ENCODE results near the gene CACNG6.
"Not testable (repeated sequence)": the region's sequence is repeated elsewhere in the genome, so short reads cannot be mapped to it uniquely, and the experiment has no call there.

The CACNG6 gene, protein sequence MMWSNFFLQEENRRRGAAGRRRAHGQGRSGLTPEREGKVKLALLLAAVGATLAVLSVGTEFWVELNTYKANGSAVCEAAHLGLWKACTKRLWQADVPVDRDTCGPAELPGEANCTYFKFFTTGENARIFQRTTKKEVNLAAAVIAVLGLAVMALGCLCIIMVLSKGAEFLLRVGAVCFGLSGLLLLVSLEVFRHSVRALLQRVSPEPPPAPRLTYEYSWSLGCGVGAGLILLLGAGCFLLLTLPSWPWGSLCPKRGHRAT

GRCh38 chr19:53991224-53992113, at the start of gene CACNG6:
Gene CACNG6, plus strand, starts transcription at chr19:53991637. Its CDS starts 1,241 bp downstream, at chr19:53992878.
- peak in 1 of 2 donors; percentile 18 for DNase-seq

- DNase-seq: no peak
Observed at GRCh38 chr19:53942001-53942786, 49.2 kb upstream of the CACNG6 start.

DNA sequence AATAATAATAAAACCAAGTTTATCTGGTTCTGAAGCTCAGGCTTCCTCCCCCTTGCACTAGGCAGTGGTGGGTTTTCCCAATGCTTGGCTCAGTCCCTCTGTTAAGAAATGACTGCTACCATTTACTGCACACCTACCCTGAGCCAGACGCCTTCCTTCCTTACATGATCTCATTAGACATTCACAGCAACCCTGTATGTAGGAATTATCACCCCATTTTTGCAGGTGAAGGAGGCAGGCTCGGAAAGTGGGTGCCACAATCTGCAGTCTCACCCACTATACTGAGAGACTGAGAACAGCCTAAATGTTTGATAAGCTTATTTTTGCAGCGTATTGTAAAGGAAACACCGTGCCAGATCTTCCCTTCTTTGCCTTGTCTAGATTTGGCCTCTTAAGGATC, 47.0 kb upstream of the CACNG6 start:
- DNase-seq: no peak

DNA sequence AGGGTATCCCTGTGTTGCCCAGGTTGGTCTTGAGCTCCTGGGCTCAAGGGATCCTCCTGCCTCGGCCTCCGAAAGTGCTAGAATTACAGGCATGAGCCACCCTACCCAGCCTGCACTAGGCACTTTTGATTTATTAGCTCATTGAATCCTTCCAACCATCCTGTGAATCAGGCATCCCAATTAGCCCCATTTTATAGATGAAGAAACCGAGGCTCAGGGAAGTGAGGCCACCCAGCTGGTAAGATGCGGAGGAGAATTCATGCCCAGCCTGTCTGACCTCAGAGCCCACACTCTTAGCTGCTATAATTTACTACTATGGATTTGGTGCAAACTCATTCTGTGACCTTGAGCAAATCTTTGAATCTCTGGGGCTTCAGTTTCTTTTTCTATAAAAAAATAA, 46.5 kb upstream of the CACNG6 start:
- no peak for DNase-seq

DNA sequence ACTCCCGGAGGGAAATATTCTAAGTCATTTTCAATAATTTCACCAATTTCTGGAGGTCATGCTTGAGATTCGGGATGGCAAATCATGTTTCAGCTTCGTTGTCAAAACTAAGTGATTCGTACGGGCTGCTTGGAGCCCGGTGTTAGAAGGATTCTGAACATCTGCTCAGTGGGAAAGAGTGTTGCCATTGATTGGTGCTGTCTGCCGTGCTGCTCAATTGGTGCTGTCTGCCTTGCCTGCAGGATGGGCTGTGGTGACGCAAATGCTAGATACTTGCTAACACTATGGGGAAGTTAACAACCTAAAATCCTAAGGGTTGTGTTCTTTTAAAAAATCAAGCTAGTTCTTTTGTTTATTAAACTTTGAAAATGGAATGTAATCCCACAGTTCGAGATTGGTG, 46.0 kb upstream of the CACNG6 start:
- DNase-seq: no peak

DNA sequence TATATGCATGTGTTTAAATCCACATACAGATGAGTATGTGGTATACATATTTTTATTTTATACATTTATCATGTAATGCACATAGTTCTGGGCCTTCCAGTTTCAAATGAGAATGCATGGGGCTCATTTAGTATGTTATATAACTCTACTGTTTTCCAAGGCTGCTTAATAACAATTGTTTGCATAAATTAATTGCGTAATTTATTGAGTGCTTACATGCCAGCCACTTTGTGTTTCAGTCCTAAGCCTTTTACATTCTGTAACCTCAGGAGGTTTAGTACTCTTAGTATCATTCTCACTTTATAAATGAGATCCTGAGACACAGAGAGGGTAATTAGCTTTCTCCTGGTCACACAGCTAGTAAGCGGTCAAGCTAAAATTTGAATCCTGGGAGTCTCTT, 45.4 kb upstream of the CACNG6 start:
- no peak for DNase-seq

DNA sequence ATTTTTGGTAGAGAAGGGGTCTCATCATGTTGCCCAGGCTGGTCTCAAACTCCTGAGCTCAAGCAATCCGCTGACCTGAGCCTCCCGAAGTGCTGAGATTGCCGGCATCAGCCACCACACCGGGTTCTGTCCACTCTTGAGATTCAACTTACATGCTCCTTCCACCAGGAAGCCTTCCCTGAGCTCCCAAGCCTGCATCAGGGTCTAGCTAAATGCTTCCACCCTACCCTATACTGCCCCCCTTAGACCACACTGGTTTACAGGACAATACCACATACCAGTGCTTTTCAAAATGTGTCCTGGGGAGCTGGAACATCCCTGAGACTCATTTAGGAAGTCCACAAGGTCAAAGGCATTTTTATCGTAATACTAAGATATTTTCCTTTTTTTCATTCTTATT, 43.8 kb upstream of the CACNG6 start:
- DNase-seq: no peak

DNA sequence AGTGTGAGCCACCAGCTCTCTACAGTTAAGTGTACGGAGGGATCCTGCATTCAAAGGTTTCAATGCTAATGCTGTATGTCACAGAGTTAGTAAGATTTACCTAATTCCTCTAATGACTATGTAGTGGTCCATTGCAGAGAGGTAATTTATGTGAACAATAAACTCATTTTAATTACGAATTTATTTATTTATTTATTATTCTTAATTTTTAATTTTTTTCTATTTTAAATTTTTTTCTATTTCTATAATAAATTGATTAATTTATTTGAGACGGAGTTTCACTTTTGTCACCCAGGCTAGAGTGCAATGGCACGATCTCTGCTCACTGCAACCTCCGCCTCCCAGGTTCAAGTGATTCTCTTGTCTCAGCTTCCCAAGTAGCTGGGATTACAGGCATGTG, 42.8 kb upstream of the CACNG6 start:
- DNase-seq: not testable (repeated sequence)

DNA sequence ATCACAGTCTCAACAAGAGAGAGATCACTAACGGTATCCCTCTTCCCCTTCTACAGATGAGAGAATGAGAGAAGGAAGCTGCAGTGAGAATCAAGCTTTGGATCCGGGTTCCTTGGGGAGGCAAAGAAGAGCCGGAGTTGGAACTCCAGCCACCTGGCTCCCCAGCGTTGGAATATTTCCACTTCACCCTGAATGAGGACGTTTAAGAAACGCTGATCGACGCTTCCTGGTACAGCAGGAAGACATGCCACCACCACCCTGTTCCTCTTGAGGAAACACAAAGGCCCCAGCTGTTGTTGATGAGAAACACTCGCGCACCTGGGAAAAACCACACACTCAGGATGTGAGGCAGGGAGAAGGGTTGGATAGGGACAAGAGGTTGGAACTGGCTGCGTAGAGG, 40.0 kb upstream of the CACNG6 start:
- DNase-seq: no peak

DNA sequence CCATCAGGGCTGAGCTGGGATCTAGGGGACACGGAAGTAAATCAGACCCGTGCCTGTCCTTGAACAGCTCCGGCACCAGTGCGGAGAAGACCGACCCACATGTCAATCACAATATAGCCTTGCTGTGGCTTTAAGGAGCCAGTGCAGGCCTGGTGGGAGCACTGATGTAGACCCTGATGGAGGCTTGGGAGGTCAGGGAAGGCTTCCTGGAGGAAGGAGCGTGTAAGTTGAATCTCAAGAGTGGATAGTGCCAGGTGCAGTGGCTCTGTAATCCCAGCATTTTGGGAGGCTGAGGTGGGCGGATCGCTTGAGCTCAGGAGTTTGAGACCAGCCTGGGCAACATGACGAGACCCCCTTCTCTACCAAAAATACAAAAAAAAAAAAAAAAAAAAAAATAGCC, 39.5 kb upstream of the CACNG6 start:
- no peak for DNase-seq

- DNase-seq: no peak
Observed at GRCh38 chr19:53953383-53953782, 38.1 kb upstream of the CACNG6 start.

DNA sequence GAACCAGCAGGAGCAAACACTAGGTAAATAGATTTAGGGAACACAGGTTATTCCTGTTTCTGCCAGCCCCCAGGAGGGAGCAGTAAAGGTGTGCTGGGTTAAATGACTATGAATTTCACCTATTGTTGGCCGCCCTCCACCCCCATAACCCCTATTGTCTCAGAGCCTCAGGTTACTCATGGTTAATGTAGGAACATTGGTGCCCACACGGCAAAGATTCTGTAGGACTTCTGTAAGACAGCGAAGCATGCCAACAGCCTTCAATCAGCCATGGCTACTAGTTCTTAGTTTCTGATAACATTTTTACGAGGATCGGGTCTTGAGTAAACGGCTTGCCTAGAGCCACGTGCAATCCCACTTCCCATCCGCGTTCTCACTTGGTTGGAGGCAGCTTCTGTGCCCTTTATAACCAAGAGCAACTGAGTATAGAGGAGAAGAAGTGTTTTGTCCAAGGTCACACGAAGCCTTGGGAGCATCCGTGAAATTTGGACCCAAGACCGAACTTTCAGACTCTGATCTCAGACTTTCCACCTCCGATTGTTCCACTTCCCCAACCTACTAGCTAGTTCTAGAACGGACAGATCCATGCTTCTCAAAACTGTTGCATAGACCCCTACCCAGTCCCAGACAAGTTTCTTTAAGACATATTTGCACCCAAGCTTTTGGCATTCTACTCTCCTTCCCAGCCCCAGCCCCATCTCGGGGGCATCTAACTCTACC, 33.8 kb upstream of the CACNG6 start:
- no peak for DNase-seq

DNA sequence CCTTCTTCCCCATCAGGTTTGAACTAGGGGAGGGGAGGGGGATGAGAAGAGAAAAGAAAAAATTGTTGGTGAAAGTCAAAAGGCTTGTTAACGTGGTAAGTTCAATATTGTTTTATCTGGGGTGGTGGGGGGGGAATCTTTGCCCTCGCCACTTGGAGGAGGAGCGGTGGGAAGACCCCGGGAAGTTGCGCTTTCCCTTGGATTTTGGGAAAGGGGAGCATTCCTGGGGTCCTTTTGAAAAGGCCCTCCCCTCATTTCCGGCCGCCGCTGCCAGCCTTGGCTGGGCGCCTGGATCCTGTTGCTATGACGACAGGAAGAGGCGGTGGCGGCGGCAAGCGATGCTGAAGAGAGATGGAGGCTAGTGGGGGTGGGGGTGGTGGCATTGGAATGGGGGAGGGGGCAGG, 33.3 kb upstream of the CACNG6 start:
- no peak for DNase-seq

DNA sequence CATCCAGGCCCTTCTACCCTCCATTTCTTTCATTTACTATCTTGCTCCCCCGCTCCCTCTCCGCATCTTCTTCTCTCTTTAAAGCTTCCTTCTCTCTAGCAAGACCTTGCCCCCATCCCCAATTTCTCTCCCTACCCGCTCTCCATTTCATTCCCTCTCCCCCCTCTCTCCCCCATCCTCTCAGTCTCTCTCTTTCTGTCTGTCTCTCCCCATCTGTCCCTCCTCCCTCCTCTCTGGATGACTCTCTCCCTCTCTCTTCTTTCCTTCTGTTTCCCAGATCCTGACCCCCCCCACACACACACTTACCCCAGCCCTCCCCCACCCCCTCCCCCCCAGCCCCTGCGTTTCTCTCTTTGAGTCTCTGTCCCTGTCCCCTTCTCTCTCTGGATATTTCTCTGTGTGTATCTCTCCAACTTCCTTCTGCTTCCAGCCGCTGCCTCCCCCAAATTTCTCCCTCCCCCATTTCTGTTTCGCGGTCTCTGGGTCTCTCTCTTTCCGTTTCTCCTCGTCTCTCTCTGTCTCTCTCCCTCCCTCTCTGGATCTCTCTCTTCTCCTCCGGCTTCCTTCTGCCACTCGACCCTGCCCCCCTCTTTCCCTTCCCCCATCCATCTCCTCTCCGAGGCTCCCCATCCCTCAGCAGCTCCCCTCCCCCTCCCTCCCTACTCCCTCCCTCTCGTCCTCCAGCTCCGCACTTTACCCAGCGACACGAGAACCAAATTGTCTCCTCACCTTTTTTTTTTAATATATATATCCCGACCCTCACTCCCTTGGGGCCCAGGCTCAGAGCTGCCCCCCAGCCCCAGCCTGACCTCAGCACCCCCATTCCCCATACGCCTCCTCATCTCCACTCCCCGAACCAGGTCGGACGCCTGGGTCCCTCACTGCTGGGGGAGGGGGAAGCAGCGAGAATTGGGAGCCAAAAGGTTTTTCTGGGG, 32.3 kb upstream of the CACNG6 start:
- DNase-seq: no peak

DNA sequence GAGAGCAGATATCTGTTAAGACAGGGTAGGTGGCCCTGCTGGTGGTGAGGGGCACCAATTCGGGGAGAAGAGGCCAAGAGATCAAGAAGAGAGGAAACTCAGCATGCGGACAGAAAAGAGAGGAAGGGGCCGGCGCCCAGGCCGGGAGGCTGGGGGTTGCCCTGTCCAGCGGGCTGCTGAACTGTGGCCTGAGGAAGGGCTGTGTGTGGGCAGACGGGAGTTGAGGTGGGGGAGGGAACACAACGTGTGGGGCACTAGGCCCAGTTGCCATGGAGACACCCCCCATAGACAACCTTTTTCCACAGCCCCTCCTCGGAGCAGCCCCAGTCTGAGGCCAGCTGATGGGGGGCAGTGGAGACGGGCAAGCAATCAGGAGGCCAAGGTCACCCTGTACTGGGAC, 31.2 kb upstream of the CACNG6 start:
- no peak for DNase-seq

- DNase-seq: no peak
Observed at GRCh38 chr19:53960886-53961285, 30.6 kb upstream of the CACNG6 start.

DNA sequence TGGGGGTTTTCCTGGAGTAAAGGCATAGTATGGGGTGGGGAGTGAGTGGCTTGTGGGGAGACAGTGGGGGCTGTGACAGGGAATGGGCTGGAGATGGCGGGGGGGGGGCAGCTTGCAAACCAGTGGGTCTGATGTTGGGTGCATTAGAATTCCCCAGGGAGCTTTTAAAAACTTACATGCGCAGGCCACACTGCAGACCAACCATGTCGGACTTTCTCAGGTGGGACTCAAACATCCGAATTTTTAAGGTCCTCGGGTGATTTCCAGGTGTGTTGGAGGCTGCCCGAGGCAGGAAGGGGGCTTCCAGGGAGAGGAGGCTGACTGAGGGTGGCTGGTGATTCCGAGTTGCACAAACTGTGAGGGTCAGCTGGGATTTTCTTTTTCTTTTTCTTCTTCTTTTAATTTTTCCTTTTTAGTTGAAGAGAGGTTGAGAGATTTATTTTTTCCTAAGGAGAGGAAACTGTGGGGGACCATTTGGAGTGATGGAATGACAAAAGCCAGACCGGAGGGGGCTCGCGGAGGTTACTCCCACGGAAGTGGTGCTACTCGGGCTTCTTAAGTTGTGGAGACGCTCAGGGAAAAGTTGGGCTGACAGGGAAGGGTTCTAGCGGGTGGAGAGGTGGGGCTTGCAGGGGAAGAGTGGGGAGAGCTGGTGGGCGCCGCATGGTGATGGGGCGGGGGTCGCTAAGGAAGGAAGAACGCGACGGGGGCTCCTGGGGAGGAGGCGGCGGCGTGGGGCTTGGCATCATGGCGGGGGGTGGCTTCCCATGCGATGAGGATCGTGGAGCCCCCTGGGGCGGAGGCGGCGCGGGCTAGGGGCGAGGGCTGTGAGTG, 29.7 kb upstream of the CACNG6 start:
- no peak for DNase-seq

- DNase-seq: no peak
Observed at GRCh38 chr19:53962887-53963431, 28.5 kb upstream of the CACNG6 start, which contains the start of gene CACNG8. Gene CACNG8, plus strand, starts transcription at chr19:53962937.

GRCh38 chr19:53965091-53965490, 26.3 kb upstream of the CACNG6 start:
- no peak for DNase-seq

GRCh38 chr19:53966931-53967330, 24.5 kb upstream of the CACNG6 start:
- no peak for DNase-seq
